Activated CD8-positive, alpha-beta memory T cell treated with anti-CD3 and anti-CD28 coated beads, Interleukin-2, amount 50 U/mL, for 48 hours (primary cell): Measurements from ENCODE around the gene ZNF544.

Source experiments
- DNase-seq: peaks from one replicate; pipeline ENCODE4 v3.0.0-alpha.2; 2020

Gene ZNF544

DNA sequence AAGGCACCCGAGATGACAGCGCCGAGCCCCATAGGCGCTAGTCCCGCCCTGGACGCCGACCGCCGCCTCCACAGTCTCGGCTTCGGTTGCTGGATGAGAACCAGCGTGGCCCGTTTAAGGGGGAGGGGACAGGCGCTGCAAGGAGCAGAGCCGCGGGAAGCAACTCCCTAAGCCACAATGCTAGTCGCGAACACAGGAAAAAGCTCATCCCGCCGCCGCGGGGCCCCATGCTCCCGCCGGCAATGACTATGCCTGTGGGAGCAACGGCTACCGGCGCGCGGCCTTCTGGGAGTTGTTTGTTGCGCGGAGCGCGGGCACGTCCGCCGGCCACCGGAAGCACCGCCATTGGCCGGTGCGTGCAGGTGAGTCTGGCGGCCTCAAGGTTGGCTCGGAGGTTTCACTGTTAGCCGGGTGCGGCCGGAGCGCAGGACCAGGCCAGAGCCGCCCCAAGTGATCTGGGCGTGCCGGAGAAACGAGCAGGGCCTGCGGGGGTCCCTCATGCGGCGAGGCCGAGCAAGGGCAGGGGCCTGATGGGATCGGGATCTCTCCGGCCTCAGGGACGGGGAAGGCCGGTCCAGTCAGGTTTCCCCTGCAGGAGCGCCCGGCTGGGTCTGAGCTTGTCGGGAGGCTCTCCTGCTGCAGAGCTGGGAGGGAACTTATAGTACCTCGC lies at the start of gene ZNF544:
Gene ZNF544, plus strand, starts transcription at position 330 of the 670 bp plus-strand sequence. CDS start 15,110 bp downstream, outside the sequence.
- DNase-seq, result peak; percentile 87

DNA sequence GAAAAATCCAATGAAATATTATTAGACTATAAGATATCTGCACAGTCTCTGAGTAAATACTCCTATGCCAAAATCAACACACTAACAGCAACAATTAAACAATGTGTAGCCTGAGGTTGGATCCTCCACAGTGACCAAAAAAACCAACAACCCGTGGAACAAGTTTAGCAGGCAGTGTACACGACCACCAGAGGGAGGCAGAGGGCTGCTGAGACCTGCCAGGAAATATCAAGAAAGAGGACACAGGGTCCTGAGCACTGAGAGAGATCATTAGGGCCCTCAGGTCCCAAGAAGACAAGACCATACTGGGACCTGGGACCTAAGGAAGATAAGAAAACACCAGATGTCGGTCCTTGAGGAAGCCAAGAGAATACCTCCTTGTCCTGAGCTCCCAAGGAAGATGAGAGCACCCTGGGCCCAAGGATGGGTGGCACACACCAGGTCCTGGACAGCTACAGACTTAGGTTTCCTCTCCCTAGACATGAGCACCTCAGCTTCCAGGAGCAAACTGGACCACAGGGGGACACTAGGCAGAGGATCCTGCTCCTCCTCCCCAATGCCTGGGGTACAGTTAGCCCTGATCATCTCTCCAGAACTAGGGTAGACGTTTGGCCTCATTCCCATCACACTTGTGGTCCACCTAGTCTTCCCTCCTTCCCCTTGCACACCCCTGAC lies 46.7 kb upstream of the ZNF544 start:
- DNase-seq, result peak; percentile 68

DNA sequence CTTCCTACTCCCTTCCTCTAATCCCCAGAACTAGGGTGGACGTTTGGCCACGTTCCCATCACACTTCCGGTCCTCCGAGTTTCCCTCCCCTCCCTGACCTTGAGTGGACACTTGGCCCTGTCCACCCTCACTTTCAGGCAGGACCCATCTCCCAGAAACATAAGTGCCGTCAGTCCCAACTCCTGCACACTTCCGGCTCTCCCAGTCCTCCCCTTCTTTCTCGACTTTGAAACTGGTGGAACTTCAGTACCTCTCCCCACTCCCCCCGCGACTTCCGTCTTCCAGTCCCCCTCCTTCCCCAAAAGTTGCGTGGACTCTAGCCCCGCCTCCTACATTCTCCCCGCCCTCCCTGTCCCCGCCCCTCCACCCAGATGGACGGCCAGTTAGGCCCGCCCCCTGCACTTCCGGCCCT lies 46.1 kb upstream of the ZNF544 start:
- DNase-seq, result no peak

DNA sequence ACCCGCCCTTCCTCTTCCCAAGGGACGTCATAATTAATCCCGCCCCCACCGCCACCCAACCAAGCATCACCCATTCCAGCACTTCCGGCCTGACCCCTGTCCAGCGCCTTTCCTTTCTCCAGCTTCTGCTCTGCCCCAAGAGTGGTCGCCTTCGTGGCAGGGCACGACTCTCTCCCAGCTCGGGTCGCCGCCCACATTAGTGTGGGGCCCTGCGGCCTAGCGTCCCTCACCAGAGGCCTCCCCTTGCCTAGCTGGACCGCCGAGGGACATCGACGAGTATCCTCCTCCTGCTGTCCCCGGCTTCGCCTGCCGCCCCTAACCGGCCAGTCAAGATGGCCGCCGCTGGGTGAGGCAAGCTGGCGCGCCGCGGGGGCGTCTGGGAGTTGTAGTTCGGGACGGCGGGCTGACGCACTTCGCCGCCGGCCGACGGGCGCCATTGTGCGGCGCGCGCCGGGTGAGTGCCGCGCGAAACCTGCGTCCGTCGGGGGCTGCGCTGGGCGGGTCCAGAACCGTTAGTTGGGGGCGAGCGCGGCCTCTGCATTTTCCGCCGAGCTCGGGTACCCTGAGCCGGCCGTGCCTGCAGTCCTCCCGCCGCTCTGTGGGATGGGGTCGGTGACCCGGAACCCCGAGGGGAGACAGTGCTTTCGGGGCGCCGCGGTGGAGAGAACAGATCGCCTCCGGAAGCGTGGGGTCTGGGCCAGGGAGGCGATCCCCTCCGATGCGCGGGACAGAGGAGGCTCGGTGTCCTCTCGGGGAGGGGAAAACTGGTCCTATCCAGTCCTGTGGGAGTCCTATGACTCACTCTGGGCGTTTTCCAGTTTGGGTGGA lies 45.5 kb upstream of the ZNF544 start, which contains the start of gene ZNF274:
Gene ZNF274, plus strand, starts transcription at position 73 of the 828 bp plus-strand sequence. CDS start 905 bp downstream, outside the sequence.
- peak; percentile 97 for DNase-seq

DNA sequence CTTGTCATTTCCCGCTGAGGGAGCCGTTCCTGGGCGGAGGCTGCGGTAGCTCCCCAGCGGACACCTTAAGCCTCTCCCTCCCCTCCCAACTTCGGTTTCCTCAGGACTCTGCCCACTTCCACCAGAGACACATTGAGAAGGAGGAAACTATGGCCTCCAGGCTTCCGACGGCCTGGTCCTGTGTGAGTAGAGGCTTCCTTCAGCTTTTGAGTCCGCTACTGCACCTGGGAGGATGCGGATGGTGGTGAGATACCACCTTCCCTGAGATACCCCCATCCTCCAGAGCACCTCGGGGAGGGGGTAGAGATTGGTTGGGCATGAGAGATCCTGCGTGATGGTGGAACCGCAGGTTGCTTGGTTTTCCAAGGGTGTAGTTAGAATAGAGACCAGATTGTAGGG lies 44.9 kb upstream of the ZNF544 start:
- no peak for DNase-seq

DNA sequence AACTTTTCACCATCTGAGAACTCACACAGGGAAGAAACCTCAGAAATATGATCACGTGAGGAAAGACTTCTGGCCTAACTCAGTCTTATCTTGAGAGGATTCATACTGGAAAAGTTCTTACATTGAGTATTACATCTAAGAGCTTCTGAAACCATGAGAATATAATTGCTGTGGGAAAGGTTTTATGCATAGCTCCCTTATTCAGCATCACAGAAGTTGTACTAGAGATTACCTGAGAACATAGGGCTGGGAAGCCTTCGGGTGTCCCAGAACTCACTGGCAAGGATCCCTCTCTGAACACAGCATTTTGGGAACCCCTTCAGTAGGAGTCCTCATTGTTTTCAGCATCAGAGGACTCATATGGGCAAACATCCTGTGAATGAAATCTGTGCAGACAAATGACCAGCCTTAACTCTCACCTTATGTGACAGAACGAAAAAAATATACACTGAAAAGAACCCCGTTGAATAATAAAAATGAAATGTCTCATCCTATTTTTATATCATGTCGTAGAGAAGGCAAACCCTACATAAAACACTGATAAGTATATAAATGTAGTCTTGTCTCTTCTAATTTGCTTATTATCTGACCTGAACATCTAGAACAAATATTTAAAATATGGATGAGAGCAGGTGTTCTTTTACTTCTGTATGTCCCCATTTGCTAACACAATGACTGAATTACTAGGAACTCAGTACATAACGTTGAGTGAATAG lies 31.7 kb upstream of the ZNF544 start:
- DNase-seq, result no peak

DNA sequence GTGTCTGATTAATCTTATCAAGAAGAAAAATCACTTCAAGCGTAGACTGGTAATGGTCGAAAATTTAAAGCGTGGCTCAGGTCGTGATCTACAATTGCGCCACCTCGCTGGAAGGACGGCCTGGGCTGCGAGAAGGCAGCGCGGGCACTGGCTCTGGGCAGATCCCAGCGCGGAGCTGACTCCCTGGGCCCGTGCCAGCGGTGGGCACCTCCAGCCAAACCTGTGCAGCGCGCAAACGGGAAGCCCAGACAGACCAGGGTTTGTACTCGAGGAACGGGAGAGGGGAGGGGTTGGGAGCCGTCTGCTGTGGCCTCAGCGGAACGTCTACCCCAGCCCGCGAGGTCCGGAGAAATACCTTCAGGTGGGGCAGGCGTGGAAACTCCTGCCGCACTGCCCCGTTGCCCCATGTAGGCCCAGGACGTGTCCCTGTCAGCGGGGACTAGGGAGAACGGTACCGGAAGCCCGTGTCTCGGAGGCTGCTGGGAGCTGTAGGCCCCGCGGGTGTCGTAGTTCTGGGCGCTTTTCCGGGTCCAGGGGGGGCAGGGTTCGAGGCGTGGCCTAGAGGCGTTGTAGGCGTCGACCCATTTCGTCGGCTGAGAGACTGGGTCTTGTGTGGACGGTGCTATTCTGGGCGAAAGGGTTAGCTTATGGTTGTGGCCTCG lies 24.8 kb upstream of the ZNF544 start:
- no peak for DNase-seq

DNA sequence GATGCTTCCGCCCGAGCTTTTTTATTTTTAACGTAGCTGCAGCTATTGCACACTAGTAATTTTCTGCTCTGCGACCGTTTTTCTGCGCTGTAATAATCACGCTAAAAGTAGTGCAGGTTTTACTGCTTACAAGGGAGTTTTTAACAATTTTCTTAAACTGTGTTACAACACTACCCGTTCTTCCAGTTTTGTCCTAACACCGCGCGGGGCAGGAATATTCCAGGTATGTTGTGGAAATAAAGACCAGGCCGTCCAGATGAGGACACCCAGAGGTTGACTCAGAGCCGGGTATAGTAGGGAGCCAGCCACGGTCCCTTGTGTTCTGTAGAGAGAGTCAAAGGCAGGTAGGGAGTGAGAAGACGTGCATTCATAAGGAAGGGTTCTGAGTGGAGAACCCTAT lies 24.1 kb upstream of the ZNF544 start:
- DNase-seq, result no peak

DNA sequence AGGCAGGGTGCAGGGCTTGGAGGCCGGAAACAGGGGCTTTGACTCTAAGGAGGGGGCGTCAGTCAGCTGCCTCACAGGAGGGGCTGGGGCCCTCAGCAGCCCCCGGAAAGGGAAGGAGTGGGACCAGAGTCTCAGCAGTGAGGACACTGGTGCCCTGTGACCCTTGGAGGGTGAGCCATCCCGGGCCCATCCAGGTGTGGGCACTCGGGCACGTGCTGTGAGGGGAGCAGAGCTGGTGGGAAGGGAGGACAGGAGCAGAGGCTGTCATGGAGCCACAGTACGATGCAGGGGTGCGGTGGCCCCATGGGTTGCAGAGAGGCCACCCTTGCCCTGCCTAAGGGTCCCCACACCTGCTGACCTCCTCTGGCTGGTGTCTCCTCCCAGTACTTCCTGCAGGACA lies 19.1 kb upstream of the ZNF544 start:
- DNase-seq, result no peak

DNA sequence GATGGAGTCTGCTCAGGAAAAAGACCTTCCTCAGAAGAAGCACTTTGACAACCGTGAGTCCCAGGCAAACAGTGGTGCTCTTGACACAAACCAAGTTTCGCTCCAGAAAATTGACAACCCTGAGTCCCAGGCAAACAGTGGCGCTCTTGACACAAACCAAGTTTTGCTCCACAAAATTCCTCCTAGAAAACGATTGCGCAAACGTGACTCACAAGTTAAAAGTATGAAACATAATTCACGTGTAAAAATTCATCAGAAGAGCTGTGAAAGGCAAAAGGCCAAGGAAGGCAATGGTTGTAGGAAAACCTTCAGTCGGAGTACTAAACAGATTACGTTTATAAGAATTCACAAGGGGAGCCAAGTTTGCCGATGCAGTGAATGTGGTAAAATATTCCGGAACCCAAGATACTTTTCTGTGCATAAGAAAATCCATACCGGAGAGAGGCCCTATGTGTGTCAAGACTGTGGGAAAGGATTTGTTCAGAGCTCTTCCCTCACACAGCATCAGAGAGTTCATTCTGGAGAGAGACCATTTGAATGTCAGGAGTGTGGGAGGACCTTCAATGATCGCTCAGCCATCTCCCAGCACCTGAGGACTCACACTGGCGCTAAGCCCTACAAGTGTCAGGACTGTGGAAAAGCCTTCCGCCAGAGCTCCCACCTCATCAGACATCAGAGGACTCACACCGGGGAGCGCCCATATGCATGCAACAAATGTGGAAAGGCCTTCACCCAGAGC lies 16.2 kb upstream of the ZNF544 start:
- DNase-seq, result no peak

DNA sequence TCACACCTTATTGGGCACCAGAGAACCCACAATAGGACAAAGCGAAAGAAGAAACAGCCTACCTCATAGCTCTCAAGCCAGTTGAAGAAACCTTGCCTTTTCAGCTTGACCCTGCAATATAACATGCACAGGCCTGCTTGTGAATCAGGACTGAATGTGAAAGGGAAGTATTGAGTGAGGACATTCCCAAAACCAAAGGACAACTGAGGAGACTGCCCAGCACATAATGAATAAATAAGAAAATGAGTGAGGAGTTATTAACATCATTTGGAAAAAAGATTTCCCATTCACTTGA lies 15.7 kb upstream of the ZNF544 start:
- DNase-seq, result no peak

DNA sequence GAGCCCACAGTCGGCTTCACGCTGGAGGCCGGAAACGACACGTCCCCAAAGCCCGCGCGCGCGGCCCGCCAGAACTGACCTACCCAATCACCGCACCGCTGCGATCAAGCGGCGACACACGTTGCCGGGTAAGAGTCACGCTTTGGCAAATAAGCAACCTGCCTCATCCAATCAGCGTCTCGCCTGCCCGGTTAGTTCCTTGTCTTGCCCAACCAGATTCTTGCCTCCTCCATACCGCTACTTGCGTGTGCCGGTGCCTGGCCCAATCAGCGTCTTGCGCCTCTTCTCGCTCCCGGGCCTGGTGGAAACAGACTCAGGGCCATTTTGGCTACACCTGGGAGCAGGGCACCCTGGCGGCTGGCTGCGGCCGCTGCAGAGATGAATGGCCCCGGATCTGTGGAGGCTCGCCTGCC lies 11.6 kb upstream of the ZNF544 start:
- no peak for DNase-seq

DNA sequence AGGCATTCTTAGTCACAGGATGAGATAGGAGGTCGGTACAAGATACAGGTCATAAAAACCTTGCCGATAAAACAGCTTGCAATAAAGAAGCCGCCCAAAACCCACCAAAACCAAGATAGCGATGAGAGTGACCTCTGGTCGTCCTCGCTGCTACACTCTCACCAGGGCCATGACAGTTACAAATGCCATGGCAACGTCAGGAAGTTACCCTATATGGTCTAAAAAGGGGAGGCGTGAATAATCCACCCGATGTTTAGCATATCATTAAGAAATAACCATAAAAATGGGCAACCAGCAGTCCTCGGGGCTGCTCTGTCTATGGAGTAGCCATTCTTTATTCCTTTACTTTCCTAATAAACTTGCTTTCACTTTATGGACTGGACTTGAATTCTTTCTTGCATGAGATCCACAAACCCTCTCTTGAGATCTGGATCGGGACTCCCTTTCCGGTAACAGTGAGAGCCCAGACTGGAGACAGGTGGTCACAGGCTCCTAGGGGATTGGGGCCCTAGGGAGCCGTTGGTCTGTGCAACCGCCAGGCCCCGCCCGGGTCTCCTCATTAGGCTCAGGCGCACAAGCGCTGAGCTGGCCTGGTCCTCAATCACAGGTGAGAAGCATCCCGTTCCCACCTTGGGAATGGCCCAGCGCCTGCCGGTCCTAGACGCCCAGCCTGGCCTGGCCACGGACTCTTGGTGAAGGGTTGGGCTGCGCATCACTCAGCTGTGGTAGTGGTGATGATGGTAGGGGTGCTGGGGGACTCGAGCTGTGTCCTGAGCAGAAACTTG lies 10.9 kb upstream of the ZNF544 start:
- DNase-seq, result no peak

DNA sequence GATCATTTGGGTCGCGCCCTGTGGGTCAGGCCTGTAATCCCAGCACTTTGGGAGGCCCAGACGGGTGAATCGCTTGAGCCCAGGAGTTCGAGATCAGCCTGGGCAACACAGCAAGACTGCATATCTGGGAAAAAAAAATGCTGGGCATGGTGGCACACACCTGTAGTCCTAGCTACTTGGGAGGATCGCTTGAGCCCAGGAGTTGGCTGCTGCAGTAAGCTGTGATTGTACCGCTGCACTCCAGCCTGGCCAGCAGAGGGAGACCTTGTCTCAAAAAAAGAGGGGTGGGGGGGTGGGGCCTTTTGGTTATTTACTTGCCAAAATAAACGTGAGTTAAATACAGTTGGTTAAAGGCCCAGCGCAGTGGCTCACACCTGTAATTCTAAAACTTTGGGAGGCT lies 9.8 kb upstream of the ZNF544 start:
- peak; percentile 59 for DNase-seq

DNA sequence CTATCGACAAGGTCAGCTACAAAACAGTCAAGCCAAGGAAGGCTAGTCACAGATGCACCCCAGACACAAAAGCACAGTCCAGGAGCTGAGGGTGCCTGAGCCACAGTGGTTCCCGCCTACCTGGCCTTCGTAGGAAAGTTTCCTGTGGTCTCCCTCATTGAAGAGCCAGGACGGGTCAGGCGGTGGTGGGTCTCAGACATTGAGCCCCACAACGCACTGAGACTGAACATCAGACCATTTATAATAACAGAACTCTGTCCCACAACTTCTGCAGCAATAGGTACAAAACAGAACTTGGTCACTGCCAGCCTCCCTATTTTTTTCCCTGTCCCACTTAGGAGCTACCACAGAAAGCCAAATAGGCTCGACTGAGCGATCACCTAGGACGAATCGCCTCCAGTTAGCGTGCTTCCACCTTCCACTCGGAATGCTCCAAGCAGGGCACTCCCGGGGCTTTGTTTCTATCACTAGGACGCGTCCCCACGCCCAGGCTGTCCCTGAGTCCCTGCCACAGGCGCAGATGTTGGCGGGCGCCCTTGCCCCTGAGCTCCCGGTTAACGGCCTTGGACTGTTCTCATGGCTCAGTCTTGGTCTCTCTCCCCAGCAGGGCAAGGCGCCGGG lies 640 bp upstream of the ZNF544 start:
- no peak for DNase-seq

DNA sequence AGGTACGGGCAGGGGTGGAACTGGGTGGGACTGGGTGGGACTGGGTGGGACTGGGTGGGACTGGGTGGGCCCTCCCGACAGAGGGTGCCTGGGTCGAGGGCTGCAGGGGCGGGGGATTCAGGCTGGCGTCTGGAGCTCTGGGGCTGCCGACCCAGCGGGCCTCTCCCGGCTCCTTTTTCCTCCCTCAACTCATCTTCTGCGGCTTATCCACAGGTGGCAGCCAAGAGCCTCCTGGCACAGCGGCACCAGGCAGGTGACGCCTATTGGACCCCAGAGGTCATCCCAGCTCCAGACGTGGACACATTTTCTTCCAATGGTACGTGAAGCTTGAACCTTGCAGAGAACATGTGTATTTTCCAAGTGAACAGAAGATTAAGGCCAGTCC lies 533 bp downstream of the ZNF544 start:
- peak; percentile 59 for DNase-seq

DNA sequence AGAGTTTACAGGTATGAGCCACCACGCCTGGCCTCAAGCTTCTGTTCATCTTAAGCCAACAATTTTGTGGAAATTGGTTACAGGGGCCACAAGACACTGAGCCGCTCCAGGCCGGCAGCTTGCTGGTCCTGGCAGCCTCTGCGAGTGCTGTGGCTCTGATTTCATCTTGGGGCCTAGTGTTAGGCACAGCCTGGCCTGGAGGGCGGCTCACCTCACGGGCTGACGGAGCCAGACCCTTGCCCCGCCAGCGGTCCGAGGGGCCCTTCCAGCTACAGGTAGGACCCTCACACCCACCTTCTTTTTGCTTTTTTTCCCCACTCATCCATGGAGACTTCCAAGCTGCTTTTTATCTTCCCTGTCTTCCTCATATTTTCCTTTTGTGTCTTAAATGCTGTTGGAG lies 8.6 kb downstream of the ZNF544 start:
- no peak for DNase-seq

DNA sequence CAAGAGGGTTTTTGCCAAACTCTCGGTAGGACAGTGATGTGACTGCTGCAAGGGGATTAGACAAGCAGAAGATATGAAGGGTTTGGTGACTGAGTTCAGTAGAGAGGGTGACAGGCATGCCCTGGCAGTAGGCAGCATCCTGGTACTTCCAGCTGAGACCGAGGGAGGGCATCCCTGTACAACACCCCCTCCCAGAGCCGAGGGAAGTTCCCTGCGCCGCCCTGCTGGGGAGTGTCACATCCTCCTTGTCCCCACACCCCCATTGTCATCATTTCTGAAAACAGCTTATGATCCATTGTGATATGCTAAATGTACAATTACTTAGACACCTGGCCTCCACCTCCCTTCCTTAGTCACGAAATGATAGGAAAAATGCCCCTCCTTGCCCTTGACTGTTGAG lies 14.6 kb downstream of the ZNF544 start:
- DNase-seq, result no peak

DNA sequence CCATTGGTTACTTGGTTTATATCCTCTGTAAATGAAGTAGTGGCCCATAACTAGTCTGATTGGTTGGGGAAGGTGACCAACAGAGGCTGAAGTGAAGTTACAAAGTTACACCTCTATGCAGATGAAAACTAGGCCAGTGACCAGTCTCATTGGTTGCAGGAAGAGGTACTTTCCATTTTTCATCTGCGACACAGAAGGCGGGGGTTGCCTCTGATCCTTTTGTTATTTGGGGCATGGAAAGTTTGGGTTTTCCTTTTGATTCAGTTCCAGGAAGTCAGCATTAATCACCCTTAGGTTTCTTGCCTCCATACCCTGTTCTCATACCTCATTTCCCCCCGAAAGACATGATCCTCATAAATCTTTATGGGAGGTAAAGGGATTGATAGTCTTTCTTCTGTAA lies 20.2 kb downstream of the ZNF544 start:
- DNase-seq, result no peak

DNA sequence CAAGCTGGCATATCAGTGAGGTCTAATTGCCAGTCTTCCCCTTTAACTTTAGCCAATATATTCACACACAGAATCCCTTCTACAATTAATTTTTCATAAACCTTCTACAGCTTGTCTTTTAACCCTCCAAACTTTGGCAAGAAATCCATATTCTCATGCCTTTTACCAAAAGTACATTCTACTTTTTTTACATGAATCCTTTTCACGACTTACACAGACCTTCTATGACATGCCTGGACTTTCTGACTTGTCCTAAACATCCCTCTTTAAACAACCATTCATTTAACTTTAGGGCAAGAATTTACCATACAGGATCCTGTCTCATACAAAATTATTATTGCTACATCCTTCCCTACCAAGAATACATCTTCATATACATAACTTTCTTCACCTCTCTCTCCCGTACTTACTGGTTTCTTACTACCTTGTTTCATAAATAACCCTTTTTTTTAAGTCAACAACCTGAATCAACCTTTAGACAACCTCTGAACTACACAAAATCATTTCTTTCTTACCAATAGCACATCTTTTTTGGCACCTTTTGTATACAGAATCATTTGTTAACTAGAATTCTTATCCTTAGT lies 23.5 kb downstream of the ZNF544 start:
- no peak for DNase-seq
